GM21381 (cell line): ENCODE results near the gene SLC25A41.
"Not testable (repeated sequence)": the region's sequence is repeated elsewhere in the genome, so short reads cannot be mapped to it uniquely, and the experiment has no call there.

Source experiments
- ATAC-seq: cut with Tn5 transposase; IDR thresholded peaks from one replicate; pipeline ENCODE4 v1.9.1; 2021; ENCODE audit warnings: mild to moderate bottlenecking, moderate library complexity; ENCODE audit not compliant: unreplicated experiment

Gene SLC25A41

DNA sequence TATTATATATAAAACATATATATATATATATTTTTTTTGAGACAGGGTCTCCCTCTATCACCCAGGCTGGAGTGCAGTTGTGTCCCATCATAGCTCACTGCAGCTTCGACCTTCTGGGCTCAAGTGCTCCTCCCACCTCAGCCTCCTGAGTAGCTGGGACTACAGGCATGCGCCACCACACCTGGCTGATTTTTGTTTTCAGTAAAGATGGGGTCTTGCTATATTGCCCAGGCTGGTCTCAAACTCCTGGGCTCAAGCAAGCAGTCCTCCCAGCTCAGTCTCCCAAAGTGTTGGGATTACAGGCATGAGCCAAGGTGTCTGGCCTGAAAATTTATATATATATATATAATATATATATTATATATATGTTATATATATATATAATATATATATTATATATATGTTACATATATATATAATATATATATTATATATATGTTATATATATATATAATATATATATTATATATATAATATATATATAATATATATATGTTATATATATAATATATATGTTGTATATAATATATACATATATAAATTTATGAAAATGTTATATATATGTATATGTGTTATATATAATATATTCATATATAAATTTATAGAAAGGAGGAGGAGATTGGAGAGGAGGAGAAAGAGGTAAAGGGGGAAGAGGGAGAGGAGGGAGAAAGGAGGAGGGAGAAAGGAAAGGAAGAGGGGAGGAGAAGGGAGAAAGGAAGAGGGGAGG lies 4.7 kb downstream of the SLC25A41 start:
- not testable (repeated sequence) for ATAC-seq

DNA sequence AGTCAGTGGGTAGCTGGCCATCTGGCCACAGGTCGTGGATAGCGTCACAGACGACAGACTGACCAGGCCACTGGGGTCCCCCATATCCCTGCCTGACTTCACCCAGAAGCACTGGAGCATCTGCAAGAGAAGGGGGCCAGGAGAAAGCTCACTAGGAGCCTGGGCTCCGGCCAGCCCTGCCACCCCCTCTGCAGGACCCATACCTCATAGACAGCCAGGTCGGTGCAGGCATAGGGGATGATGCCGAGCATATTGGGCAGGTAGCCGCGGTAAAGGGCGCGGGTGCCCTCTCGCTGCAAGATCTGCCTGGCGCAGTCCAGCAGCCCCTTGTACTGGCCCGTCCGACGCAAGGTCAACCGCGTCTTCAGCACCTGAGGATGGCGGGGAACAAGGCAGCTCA lies 6.4 kb downstream of the SLC25A41 start:
- ATAC-seq = no peak

DNA sequence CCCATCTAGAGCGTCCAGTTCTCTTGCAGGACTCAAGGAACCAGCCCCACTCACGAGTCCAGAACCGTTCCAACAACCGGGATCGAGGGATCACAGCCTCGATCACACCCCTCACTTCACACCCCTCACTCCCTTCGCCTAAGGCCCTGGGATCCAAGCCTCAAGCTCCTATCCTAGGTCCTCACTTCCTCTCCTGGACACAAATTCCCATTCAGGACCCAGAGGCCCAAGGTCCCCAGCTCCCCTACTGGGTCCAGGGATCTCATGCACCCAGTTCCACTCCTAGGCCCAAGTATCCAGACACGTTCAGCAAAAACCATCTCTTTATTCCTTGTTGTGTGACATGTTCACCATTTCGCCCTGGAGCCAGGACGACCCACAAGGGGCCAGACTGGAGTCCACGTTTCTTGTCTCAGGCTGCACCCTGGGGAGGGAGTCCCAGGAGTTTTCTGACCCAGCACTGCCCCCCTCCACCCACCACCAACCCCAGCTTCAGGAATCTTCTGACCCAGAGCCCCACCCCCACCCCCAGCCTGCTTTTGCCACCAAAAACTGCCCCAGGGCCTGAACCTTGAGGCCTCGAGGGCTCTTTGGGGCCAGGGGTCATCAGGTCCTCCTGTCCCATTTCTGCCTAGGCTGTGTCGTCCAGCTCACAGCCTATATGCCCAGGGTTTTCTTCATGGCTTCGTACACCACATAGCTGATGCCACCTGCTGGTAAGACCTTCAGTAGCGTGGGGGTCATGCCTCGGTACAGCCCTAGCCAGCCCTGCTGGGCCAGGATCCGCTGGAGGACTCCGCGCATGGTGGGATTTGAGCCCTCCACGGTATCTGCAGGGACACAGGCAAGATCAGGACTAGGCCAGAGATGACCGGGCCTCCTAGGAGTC lies 7.6 kb downstream of the SLC25A41 start:
- ATAC-seq = no peak

DNA sequence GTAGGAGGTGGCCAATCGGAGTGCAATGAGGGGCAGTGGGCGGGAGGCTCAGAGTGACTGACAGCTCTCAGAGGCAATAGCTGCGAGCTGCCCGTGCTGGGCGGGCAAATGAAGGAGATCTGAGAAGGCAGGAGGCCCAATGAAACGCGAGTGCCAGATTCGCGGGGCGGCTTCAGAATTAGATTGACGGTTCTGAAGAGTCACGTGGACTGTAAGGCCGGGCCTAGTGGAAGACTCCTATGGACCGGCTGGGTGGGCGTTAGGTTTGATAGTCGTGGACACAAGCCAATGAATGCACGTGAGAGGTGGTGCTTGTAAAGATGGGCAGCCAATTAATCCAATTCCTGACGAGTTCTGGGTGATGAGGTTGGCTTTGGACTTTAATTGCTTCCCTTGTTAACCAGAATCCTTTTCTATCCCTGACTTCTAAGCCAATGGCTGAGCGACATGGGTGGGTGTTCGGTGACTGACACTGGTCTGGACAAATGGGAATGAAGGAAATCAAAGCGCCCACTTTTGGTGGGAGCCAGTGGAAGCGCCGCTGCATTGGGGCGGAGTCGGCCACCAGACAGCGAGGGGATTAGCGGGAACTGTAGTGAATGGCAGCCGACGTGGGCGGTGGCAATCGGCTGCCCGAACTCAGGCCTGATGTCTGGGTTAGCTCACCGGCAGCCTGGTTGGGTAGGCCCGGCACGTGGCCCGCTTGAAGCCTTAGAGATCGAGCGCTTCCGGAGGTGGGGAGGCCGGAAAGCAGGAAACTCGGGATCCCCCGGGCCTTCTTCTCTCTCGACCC lies 8.4 kb downstream of the SLC25A41 start:
- ATAC-seq = peak; percentile 79

DNA sequence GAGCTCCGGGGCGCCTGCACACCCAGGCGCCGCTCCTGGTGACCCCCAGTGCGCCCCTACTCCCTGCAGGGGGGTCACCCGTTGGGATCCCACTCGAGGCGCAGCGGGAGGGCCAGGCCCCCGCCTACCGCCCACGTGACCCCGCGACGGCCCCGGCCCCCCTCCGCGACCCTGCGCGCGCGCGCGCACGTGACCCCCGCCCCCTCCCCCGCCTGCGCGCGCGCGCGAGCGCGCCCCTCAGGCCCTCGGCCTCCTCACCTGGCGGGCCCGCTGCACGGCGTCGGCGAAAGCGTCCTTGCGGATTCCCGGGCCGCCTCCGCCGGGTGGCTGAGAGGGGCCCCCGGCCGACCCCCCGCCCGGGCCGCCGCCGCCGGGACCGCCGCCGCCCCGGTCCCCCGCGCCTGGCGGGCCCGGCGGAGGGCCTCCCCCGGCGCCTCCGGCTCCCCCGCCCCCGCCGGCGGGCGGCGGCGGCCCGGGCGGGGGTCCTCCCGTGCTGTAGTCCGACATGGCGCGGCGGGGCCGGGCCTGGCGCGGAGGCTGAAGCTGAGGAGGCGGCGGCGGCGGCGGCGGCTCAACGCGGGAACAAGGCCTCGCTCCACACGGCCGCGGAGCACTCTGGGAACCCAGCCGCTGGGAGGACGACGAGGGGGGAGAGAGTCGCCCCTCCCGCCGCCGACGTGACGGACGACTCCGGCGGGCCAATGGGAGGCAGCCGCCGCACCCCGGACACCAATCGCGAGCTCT lies 9.2 kb downstream of the SLC25A41 start, which contains the start of gene KHSRP:
TSS of gene KHSRP (minus strand) at position 617 of the 744 bp plus-strand sequence. CDS start at position 507, 110 bp downstream.
- ATAC-seq = no peak

DNA sequence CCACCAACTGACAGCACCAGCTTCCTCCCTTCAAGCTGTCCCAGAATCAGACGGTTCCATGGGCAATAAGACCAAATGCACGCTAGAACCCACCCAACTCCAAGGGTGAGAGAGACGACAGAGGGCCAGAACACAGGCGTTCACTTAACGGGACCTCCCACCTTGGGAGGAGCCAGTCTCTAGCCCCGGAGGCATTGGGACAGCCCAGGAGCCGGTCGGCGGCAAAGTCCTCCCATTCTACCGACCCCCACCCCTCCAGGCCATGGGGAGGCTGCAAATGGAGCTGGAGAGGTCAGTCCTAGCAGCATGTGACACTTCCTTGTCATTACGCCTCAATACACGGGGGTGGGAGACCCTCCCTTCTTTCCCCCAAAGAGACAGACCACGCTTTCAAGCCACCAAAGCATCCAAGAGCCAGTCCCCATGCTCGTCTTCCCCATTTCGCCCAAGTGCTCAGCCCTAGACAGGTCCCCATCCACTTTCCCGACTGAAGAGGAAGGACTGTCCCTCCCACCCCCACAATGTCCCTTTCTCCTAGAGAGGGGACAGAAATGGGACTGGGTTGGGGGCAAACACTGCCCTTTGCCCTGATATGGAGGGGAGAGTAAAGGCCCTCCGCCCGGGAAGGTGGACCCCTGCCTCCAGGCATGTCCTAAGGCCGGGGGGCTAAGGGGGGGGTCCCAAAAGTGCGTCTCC lies 9.9 kb downstream of the SLC25A41 start:
- no peak for ATAC-seq

DNA sequence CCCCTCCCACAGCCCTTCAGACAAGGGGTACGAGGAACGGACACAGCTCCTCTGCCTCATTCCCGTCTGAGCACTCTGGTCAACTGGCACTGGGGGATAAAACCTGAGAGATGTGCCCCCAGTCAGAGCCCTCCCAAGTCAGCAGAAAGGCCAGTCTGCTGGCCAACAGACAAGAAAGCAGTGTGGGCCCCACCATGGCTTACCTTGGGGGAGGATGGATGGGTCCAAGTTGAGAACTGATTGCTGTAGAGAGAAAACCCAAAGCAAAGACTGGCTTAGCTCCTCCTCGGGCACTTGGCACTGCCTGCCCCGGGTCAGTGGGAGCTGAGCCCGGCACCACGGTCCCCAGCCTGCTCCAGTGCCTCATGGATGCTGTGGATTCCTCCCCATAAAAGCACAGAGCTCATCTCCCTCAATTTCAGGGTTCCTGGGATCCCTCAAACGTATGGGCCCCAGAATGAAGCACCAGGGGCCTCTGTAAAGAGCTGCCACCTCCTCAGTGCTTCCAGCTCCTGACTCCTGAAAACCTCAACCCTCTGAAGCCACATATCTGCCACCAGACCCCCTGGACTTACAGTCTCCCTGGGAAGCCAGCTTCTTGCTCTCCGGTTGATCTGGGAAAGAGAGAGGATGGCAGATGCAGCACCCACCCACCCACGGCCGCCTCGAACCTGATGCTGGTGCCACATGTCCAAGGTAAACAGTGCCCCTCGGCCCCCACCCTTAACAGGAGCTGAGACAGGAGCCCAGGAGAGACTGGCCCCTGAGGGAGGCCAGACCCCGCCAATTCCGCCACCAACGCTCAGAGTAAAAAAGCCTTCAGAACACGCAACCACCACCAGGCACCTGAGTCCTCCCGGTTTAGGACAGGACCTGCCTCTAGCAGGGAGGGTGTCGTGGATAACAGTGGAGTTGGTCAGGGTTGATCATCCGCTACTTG lies 12.2 kb downstream of the SLC25A41 start:
- no peak for ATAC-seq

DNA sequence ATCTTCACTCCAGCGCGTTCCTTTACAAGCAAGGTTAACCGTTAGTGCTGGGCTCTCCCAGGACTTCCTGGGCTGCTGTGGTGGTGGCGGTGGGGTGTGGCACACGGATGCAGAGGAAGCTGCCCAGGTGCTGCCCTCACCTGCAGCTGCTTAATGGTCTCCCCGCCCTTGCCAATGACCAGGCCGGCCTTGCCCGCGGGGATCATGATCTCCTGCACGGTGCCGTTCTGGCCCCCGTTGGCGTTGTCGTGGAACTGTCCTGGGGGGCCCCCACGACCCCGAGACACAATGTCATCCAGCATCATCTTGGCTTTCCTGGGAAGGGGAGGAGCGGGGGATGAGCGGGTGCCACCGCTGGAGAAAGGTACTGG lies 15.0 kb downstream of the SLC25A41 start:
- ATAC-seq = no peak

DNA sequence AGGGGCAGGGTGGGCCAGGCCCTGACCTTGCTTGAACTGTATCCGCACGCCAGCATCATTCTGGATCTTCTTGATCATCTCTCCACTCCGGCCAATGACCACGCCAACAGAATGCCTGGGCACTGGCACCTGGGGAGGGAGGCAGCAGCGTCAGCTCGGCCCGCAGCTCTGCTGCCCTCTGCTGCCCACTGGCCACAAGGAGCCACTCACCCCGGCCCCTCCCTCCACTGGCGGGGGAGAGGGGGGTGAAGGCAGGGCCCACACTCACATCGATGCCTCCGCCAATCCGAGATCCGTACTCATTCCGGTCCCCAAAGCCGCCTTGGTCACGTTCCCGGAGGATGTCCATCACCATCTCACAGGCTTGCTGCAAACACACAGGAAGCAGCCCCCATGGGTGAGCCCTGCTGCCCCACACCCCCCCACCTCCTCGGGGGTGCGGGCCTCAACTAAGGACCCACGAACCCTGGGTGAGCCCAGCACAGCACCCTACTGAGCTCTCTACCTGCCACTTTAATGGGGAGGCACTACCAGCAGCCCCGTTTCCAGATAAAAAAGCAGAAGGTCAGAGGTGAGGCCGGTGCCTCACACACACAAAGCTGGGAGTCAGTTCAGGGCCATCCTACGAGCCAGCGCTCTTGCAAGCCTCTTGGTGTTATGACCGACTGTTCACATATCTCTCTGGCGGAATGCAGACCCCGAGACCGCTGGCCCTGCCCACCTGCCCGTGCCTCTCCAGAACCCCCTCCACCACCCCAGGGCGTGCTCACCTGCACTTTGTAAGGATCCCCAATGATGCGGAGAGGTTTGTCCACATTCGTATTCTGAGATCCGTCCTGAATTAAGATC lies 15.6 kb downstream of the SLC25A41 start:
- ATAC-seq = no peak

DNA sequence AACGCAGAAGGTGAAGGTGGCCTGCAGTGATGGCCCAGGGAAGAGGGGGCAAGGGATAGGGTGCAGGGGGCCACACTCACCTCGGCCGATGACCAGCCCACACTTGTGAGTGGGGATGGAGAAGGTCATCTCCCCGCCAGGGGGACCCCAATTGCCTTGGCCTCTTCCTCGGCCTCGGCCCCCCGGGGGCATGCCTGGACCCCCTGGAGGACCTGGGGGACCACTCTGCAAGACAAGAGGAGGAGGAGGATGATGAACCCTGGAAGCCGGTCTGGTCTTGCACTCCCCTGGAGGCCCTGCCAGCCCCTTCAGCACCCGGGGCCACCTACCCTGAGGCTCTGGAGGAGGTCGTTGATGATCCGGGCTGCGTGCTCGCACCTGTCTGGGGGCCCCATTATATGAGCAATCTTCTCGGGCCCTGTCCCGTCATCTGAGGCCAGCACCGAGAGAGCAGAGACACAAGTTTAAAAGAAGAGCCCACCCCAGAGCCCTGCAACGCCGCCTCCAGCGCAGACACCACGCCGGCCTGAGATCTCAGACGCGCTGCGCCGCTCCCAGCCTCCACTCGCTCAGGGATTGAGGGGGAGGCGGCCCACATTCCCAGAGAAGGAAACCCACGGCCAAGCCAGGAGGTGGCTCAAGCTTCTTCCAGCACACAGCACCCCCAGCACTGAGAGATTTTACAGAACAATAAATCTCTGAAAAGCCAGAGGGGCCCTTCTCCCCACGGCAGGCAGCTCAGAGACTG lies 16.7 kb downstream of the SLC25A41 start:
- no peak for ATAC-seq

DNA sequence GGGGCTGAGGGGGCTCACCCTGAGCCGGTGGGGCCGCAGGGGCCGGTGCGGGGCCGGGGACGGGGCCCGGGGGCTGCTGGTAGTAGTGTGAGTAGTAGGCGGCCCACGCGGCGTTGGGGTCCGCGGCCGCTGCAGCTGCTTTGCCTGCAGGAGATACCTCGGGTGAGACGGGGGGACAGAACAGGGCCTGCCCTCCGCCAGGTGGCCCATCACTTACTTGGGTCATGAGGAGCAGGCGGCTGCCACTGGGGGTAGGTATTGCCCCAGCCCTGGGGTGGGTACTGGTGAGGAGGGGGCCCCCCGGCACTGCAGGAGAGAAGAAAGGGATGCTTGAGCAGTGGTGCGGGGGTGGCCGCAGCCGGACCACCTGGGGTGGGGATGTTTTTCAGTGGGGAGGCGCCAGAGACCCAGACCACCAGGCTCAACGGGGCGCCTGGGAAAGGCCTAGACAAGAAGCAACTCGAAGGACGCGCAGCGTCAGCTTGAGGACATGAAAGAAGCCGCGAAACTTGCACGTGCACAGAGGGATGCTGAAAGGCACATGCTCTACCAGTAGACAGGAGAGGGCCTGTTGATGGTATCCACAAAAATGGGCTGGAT lies 17.9 kb downstream of the SLC25A41 start:
- ATAC-seq = no peak

DNA sequence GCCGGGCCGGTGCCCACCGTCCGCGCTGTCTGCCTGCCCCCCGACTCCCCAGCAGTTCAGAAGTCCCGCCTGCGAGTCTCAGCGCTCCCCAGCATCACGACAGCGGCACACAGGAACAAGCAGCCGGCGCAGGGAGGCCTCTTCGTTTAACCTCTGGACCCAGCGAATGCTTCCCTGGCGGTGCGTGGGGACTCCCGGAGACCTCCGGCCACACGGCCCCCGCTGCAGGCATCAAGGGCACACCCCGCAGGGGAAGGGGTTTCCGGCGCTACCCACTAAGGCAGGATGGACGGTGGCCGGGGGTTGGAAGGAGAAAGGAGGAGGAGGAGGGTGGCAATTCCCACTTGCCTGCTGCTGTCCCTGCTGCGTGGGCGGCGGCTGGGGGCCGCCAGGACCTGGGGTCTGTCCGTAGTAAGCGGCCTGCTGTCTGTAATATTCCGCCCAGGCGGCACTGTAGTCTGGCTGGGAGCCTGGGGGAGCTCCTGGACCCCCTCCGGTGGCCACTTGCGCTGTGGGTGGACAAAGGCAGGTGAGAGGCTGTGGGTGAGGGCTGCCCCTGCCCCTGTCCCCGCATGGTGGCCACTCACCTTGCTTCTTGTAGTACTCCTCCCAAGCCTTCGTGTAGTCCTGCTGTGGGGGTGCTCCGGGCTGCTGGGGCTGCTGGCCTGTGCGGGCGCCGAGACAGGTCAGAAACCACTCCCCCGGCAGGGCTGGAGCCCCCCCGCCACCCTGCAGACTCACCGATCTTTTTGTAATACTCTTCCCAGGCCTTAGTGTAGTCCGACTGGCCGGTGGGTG lies 18.6 kb downstream of the SLC25A41 start:
- ATAC-seq = no peak

DNA sequence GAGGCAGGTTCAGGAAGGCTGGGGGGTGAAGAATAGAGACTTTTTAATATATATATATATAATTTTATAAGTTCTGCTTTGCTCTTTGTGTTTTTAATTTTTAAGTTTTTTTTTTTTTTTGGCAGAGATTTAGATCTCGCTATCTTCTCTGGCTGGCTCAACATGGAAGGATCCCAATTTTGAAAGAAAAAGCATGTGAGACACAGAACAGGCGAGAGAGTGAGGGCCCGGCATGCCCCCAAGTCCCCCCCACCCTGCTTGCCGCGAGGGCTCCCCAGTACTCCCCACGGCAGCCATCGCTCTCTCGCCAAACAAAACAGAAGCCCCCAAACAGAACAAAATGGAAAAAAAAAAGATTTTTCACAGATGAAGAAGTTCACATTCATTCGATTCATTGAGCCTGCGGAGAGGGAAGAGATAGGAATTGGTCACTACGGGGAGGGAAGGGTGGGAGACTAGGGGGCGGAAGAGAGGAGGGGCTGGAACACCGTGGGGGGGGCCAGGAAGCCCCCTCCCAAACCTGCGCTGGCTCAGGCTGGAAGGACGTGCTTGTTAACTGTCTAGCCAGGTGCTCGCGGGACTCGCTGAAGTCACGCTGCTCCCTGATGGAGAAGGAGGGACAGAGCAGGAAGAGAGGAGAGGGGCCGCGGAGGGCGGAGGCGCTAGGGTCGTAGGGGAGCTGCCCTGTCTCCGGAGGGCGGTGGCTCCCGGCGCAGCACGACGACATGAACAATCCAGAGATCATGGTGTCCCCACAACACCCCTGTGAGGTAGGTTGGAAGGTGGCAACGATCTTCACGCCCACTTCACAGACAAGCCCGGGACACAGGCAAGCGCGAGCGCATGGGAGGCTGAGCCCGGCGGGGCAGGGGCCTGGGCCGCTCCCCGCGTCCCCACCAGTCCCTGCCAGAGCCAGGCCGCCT lies 19.6 kb downstream of the SLC25A41 start:
- no peak for ATAC-seq

DNA sequence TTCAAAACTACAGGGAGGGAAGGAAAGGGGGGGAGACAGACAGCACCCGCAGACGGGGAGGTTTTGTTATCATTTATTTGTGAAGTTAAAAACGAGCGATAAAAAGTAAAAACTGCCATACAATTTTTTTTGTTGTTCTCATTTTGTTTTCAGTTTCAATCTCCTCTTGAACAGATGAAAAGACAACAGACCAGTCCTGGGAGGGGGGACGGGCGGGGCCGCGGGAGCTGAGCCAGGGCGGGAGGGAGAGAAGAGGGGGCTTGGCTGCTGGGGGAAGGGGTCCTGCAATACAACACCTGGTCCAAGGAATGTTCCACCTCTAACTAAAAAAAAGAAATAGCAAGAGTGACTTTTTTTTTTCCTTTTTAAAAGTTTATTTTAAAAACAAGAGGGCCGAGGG lies 20.3 kb downstream of the SLC25A41 start:
- no peak for ATAC-seq
